GM18520 (cell line): ENCODE results near the gene CYP4F2.
A peak's percentile ranks its signal among the peaks of the same experiment; 100 is the strongest.
"Not testable (repeated sequence)": the region's sequence is repeated elsewhere in the genome, so short reads cannot be mapped to it uniquely, and the experiment has no call there.

ENCODE experiments used
- ATAC-seq: cut with Tn5 transposase; IDR thresholded peaks from one replicate; pipeline ENCODE4 v1.9.1; 2021; ENCODE audit not compliant: unreplicated experiment

CYP4F2 gene

GRCh38 chr19:15860522-15860921 lies 37.4 kb downstream of the CYP4F2 start:
- no peak for ATAC-seq

- no peak for ATAC-seq
Measured at GRCh38 chr19:15859187-15859586, 38.7 kb downstream of the CYP4F2 start.

- no peak for ATAC-seq
Measured at GRCh38 chr19:15850385-15850784, 47.5 kb downstream of the CYP4F2 start.

- no peak for ATAC-seq
Measured at GRCh38 chr19:15846923-15847322, 51.0 kb downstream of the CYP4F2 start.

GRCh38 chr19:15843894-15844222 lies 54.0 kb downstream of the CYP4F2 start:
- not testable (repeated sequence) for ATAC-seq

- no peak for ATAC-seq
Measured at GRCh38 chr19:15843203-15843893, 54.5 kb downstream of the CYP4F2 start.

- ATAC-seq: no peak
Measured at GRCh38 chr19:15841875-15842569, 55.9 kb downstream of the CYP4F2 start.

GRCh38 chr19:15840833-15841232 lies 57.0 kb downstream of the CYP4F2 start:
- no peak for ATAC-seq

GRCh38 chr19:15839888-15840287 lies 58.0 kb downstream of the CYP4F2 start:
- ATAC-seq: not testable (repeated sequence)

- no peak for ATAC-seq
Measured at GRCh38 chr19:15838351-15838750, 59.5 kb downstream of the CYP4F2 start.

GRCh38 chr19:15837221-15837731 lies 60.6 kb downstream of the CYP4F2 start:
- ATAC-seq: no peak

GRCh38 chr19:15836330-15837220 lies 61.3 kb downstream of the CYP4F2 start:
- ATAC-seq: peak; percentile 90

- ATAC-seq: not testable (repeated sequence)
Measured at GRCh38 chr19:15835565-15836329, 62.1 kb downstream of the CYP4F2 start.

GRCh38 chr19:15834232-15834631 lies 63.6 kb downstream of the CYP4F2 start:
- ATAC-seq: not testable (repeated sequence)

- ATAC-seq: no peak
Measured at GRCh38 chr19:15831626-15832025, 66.2 kb downstream of the CYP4F2 start.

GRCh38 chr19:15829786-15830185 lies 68.1 kb downstream of the CYP4F2 start:
- ATAC-seq: no peak

GRCh38 chr19:15829306-15829698 lies 68.6 kb downstream of the CYP4F2 start:
- ATAC-seq: no peak

GRCh38 chr19:15828611-15829305 lies 69.1 kb downstream of the CYP4F2 start:
- ATAC-seq: not testable (repeated sequence)

- ATAC-seq: no peak
Measured at GRCh38 chr19:15828121-15828610, 69.7 kb downstream of the CYP4F2 start.
